Ramos (cell line): ENCODE results near the gene IMP4.

Source experiments
- in situ Hi-C: fragments of 300-500 bp; cut with MboI; formaldehyde crosslinking; loops from one replicate; pipeline ENCODE4 v1.14.3; 2022; ENCODE audit warnings: low sequenced_read_pairs; ENCODE audit not compliant: unreplicated experiment

IMP4 gene

DNA sequence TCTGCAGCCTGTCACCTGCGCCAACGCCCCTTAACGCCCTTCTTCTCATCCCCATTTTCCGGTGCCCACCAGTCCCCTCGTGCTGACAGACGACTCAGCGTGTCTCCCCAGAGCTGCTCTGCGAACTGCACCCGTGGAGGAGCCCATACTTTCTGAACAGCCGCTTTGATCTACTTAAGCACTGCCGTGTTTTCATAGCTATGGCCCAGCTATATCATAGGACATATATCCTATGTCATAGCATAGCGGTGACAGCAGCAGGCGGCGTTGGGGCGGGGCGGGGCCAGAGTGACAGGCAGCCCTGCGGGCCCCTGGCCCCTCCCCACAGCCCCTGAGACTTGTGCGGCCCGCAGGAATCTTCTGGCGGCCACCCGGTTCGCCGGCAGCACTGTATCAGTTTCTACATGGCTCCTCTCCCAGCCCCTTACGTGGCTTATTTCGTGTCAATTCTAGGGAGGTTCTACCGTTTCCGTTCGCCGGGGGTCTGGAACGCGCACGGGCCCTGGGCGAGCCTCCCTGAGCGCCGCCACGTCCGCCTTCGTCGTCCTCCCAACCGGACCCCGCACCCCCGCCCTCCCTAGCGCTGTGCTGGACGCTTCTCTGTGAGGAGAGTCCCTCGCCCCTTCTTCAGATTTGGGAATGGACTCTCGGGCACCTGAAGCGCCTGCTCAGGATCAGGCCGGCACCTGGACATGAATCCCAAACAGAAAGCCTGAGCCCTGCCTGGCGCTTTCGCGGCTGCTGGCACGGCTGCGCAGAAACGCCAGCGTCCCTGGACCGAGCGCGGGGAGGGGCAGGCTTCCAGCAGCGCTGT lies 48.6 kb downstream of the IMP4 start:
- in situ Hi-C loops, result no loop called here

DNA sequence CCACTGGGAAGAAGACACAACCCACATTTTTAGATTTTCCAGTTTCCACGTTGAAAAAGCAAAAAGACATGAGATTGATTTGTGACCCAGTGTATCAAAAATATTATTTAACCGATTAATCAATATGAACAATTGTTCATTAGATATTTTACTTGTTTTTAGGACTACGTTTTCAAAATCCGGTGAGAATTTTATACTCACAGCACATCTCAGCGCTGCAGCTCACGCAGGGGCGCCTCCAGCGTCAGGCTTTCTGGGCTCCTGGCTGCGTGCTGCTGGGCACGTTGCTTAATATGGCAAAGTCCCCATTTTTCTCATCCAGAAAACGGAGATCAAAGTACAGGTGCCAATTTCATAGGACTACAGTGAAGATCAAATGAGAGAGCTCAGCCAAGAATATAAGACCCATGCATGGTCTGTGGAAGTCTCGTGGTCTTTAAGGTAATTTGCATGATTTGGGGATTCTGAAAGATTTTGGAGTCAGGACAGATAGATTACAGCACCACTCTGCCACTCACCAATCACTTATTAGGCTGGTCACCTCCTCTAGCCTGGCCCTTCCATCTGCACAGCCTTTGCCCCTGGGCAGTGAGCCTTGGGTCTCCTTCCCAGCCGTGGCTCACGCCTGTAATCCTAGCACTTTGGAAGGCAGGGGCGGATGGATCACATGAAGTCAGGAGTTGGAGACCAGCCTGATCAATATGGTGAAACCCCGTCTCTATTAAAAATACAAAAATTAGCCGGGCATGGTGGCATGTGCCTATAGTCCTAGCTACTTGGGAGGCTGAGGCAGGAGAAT lies 49.4 kb downstream of the IMP4 start:
- in situ Hi-C loops, result no loop called here

DNA sequence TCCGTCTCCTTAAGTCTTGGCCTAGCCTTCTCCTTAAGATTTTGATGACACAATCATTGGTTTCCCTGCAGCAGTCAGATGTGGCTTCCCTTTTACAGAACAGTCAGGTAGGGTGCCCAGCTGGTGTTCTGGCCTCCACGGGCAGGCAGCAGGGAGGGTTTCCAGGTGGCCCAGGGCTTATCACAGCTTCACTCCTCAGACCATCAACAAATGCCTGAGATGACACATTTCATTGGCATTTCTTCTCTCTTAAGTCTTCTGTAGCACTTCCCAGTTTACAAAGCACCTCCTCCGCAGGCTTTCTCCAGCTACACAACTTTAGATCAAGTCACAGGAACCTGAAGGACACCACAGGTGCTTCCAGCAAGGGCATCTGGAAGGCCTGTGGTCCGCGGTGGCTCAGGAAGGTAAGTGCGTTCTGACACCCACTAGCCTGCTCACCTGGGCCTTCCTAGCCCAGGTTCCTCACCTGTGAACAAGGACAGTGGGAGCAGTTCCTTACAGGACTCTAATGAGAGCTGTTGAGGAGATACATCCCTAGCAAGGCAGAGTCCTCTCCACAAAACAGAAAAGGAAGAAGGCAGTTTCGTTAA lies 50.7 kb downstream of the IMP4 start:
- in situ Hi-C loops, result no loop called here
